Colonic mucosa (tissue), 4 donors: Measurements from ENCODE around the gene PTPRQ. TPM values are rescaled to one million over a fixed set of nuclear protein-coding genes. Genes with fewer than 3 reads are reported as not detected.

Experiments
- DNase-seq: peaks from one replicate; pipeline ENCODE4 v3.0.0-alpha.2; 2020
- H3K27ac ChIP-seq: fragments of 200-600 bp; one replicate; pipeline ENCODE4 v1.8.0; 2021
- H3K27me3 ChIP-seq: fragments of 200-600 bp; one replicate; pipeline ENCODE4 v1.8.0; 2021
- H3K36me3 ChIP-seq: fragments of 200-600 bp; one replicate; pipeline ENCODE4 v1.8.0; 2021
- H3K4me1 ChIP-seq: fragments of 200-600 bp; one replicate; pipeline ENCODE4 v1.8.0; 2021; ENCODE audit warnings: mild to moderate bottlenecking
- H3K4me3 ChIP-seq: fragments of 200-600 bp; one replicate; pipeline ENCODE4 v1.8.0; 2021
- H3K9ac ChIP-seq, 2 donors: one replicate each; pipeline ENCODE4 v1.7.0; 2013; ENCODE audit warnings: control low read depth in 2 of 2, low read depth in 2 of 2, low read length in 2 of 2
- H3K9me3 ChIP-seq: fragments of 200-600 bp; one replicate; pipeline ENCODE4 v1.8.0; 2021
- CTCF ChIP-seq: fragments of 200-600 bp; IDR thresholded peaks from one replicate; pipeline ENCODE4 v1.8.0; 2022; ENCODE audit warnings: antibody characterized with exemption, mild to moderate bottlenecking
- intact Hi-C: fragments of 100-400 bp; cut with DNase I; formaldehyde crosslinking; loops from one replicate; pipeline ENCODE4 v1.14.1; 2022
- total RNA-seq, 2 donors: library from RNA; stranded (reverse); fragmentation: NEBNext Ultra II Directional in 1 of 2; extraction: Animal tissue kit (Norgen Biotek cat#: 25700) in 1 of 2; gene quantifications; one replicate each; pipeline ENCODE4 v1.2.1, GENCODE V29; 2021
- donor health status: healthy.
- donor health status: DM: no; HTN: no; CAD: no.
- donor health status: DM: no; HTN: no; CAD: no.

PTPRQ gene
- total RNA-seq, 2 donors from 2014 or later, result not detected

GRCh38 chr12:80634903-80635302, 190.9 kb downstream of the PTPRQ start:
- no peak overlapping the region for H3K27ac ChIP-seq
- no peaks in the 10 kb centered on the region for H3K4me1 ChIP-seq
- no peak overlapping the region for H3K9ac ChIP-seq
- DNase-seq, result no peak
- TF ChIP-seq CTCF, result no peak
- no peak overlapping the region for H3K4me3 ChIP-seq
- no peaks in the 10 kb centered on the region for H3K9me3 ChIP-seq
- H3K27me3 ChIP-seq, result no peaks in the 10 kb centered on the region
- intact Hi-C loops, result no loop called here
- H3K36me3 ChIP-seq, result no peaks in the 10 kb centered on the region

DNA sequence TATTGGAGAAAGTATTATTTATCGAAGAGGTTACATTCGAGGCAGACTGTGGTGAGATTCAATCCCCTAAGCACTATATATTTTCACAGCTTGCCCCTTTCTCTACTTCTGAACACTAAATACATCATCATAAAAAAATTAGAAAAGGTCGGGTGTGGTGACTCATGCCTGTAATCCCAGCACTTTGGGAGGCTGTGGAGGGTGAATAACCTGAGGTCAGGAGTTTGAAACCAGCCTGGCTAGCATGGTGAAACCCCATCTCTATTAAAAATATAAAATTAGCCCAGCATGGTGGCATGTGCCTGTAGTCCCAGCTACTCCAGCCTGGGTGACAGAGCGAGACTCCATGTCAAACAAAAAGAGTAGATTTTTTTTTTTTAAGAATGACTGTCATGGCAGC, 192.8 kb downstream of the PTPRQ start:
- no peak for DNase-seq
- no peak for TF ChIP-seq CTCF
- no peaks in the 10 kb centered on the region for H3K9me3 ChIP-seq
- H3K4me3 ChIP-seq, result no peak overlapping the region
- no peaks in the 10 kb centered on the region for H3K4me1 ChIP-seq
- H3K36me3 ChIP-seq, result no peaks in the 10 kb centered on the region
- intact Hi-C loops, result no loop called here
- no peak overlapping the region for H3K9ac ChIP-seq
- H3K27ac ChIP-seq, result no peak overlapping the region
- H3K27me3 ChIP-seq, result no peaks in the 10 kb centered on the region

GRCh38 chr12:80641936-80642335, 197.9 kb downstream of the PTPRQ start:
- no peak for TF ChIP-seq CTCF
- H3K4me3 ChIP-seq, result no peak overlapping the region
- no peaks in the 10 kb centered on the region for H3K36me3 ChIP-seq
- no peaks in the 10 kb centered on the region for H3K9me3 ChIP-seq
- H3K9ac ChIP-seq, result no peak overlapping the region
- DNase-seq, result no peak
- intact Hi-C loops, result no loop called here
- H3K27ac ChIP-seq, result no peak overlapping the region
- no peaks in the 10 kb centered on the region for H3K4me1 ChIP-seq
- H3K27me3 ChIP-seq, result no peaks in the 10 kb centered on the region

GRCh38 chr12:80643961-80644360, 199.9 kb downstream of the PTPRQ start:
- no peaks in the 10 kb centered on the region for H3K36me3 ChIP-seq
- H3K4me1 ChIP-seq, result no peaks in the 10 kb centered on the region
- no peak for TF ChIP-seq CTCF
- no peaks in the 10 kb centered on the region for H3K27me3 ChIP-seq
- no peaks in the 10 kb centered on the region for H3K9me3 ChIP-seq
- no peak overlapping the region for H3K27ac ChIP-seq
- intact Hi-C loops, result no loop called here
- no peak overlapping the region for H3K9ac ChIP-seq
- H3K4me3 ChIP-seq, result no peak overlapping the region
- DNase-seq, result no peak

- H3K4me1 ChIP-seq, result no peaks in the 10 kb centered on the region
- no peak overlapping the region for H3K9ac ChIP-seq
- no peak for TF ChIP-seq CTCF
- H3K4me3 ChIP-seq, result no peak overlapping the region
- no peak for DNase-seq
- no peaks in the 10 kb centered on the region for H3K9me3 ChIP-seq
- H3K27ac ChIP-seq, result no peak overlapping the region
- H3K27me3 ChIP-seq, result no peaks in the 10 kb centered on the region
- H3K36me3 ChIP-seq, result no peaks in the 10 kb centered on the region
- intact Hi-C loops, result no loop called here
These were observed 204.8 kb downstream of the PTPRQ start for GRCh38 chr12:80648881-80649280.

- intact Hi-C loops, result no loop called here
These were observed 211.7 kb downstream of the PTPRQ start for GRCh38 chr12:80655751-80656150.

More at GRCh38 chr12:80655751-80656150, 211.7 kb downstream of the PTPRQ start:
- H3K4me3 ChIP-seq, result no peak overlapping the region
- H3K27me3 ChIP-seq, result no peaks in the 10 kb centered on the region
- no peaks in the 10 kb centered on the region for H3K4me1 ChIP-seq
- no peaks in the 10 kb centered on the region for H3K36me3 ChIP-seq
- TF ChIP-seq CTCF, result no peak
- H3K9ac ChIP-seq, result no peak overlapping the region
- no peak overlapping the region for H3K27ac ChIP-seq
- DNase-seq, result no peak
- H3K9me3 ChIP-seq, result no peaks in the 10 kb centered on the region
